ENCODE data around the gene ACHE. TPM values are rescaled to one million over a fixed set of nuclear protein-coding genes. Genes with fewer than 3 reads are reported as not detected.
A peak's percentile ranks its signal among the peaks of the same experiment; 100 is the strongest.

The ACHE gene
- total RNA-seq, 4 donors from 2014 or later: 2.5 to 4.6 (median 3.5) TPM

- no peak for DNase-seq (ENCODE audit: extremely low spot score)
- TF ChIP-seq POLR2A (IDR thresholded peaks at IDR 0.05; ENCODE audit: low read depth): no peak
- no peak for TF ChIP-seq POLR2AphosphoS5 (IDR thresholded peaks at IDR 0.05)
- TF ChIP-seq CTCF (IDR thresholded peaks at IDR 0.05): no peak
- no peak for TF ChIP-seq EP300 (IDR thresholded peaks at IDR 0.05)
- intact Hi-C loops (cut with DNase I): loop anchor here (10.0 kb wide), 1 partner anchor 180 kb away; the partner anchor contains the start of gene POP7
- no peak overlapping the region for H3K4me3 ChIP-seq
- no peaks in the 10 kb centered on the region for H3K27me3 ChIP-seq
- no peaks in the 10 kb centered on the region for H3K9me3 ChIP-seq
- peaks cover 20 to 39% (median 28%) of the 10 kb centered on the region in 4 donors for H3K4me1 ChIP-seq
- WGBS: 86% methylated on average over 29 of the region's 29 CpGs
- peaks cover 56 to 88% (median 84%) of the 10 kb centered on the region in 4 donors for H3K36me3 ChIP-seq
- peak overlapping the region in 1 of 4 donors; percentile 39 for H3K27ac ChIP-seq (replicated peaks in 1 of 4)
Observed at GRCh38 chr7:100884736-100885439, 10.8 kb downstream of the ACHE start.

- Histone ChIP-seq H3K4me1 (peaks cover 12 to 40% (median 32%) of the 10 kb centered on the region in 4 donors), H3K27me3 (no peaks in the 10 kb centered on the region), H3K27ac (replicated peaks in 1 of 4) (no peak overlapping the region), H3K9me3 (no peaks in the 10 kb centered on the region), H3K36me3 (peaks cover 55 to 99% (median 81%) of the 10 kb centered on the region in 4 donors), H3K4me3 (no peak overlapping the region)
- 90% methylated on average over 24 of the region's 24 CpGs for WGBS
- intact Hi-C loops (cut with DNase I): loop anchor here (10.0 kb wide), 1 partner anchor 178 kb away; the partner anchor contains the start of gene POP7
- TF ChIP-seq CTCF (IDR thresholded peaks at IDR 0.05) (no peak), EP300 (IDR thresholded peaks at IDR 0.05) (no peak), POLR2AphosphoS5 (IDR thresholded peaks at IDR 0.05) (no peak), POLR2A (IDR thresholded peaks at IDR 0.05; ENCODE audit: low read depth) (no peak)
- DNase-seq (ENCODE audit: extremely low spot score): no peak
Observed at GRCh38 chr7:100882785-100883526, 12.7 kb downstream of the ACHE start.

GRCh38 chr7:100882201-100882600 is 13.5 kb downstream of the ACHE start:
- 98% methylated on average over 9 of the region's 9 CpGs for WGBS
- H3K36me3 ChIP-seq: peaks cover 47 to 99% (median 77%) of the 10 kb centered on the region in 4 donors

GRCh38 chr7:100881136-100881535 is 14.6 kb downstream of the ACHE start:
- WGBS: 95% methylated on average over 20 of the region's 20 CpGs
- Histone ChIP-seq H3K4me3 (no peak overlapping the region), H3K27ac (replicated peaks in 1 of 4) (no peak overlapping the region), H3K36me3 (peaks cover 37 to 94% (median 71%) of the 10 kb centered on the region in 4 donors), H3K27me3 (no peaks in the 10 kb centered on the region), H3K4me1 (peaks cover 20 to 48% (median 44%) of the 10 kb centered on the region in 4 donors), H3K9me3 (no peaks in the 10 kb centered on the region)
- TF ChIP-seq POLR2A (IDR thresholded peaks at IDR 0.05; ENCODE audit: low read depth) (no peak), CTCF (IDR thresholded peaks at IDR 0.05) (no peak), POLR2AphosphoS5 (IDR thresholded peaks at IDR 0.05) (no peak), EP300 (IDR thresholded peaks at IDR 0.05) (no peak)
- no peak for DNase-seq (ENCODE audit: extremely low spot score)
- intact Hi-C loops (cut with DNase I): loop anchor here (10.0 kb wide), 1 partner anchor 176 kb away; the partner anchor contains the start of gene POP7

More at GRCh38 chr7:100882201-100882600, 13.5 kb downstream of the ACHE start:
- TF ChIP-seq CTCF (IDR thresholded peaks at IDR 0.05): no peak
- no peak for TF ChIP-seq EP300 (IDR thresholded peaks at IDR 0.05)
- TF ChIP-seq POLR2AphosphoS5 (IDR thresholded peaks at IDR 0.05): no peak
- no peak overlapping the region for H3K4me3 ChIP-seq
- intact Hi-C loops (cut with DNase I): loop anchor here (10.0 kb wide), 1 partner anchor 177 kb away; the partner anchor contains the start of gene POP7
- H3K27ac ChIP-seq (replicated peaks in 1 of 4): no peak overlapping the region
- peaks cover 9 to 40% (median 34%) of the 10 kb centered on the region in 4 donors for H3K4me1 ChIP-seq
- H3K9me3 ChIP-seq: no peaks in the 10 kb centered on the region
- no peaks in the 10 kb centered on the region for H3K27me3 ChIP-seq
- no peak for DNase-seq (ENCODE audit: extremely low spot score)
